Stimulated activated CD8-positive, alpha-beta memory T cell treated with anti-CD3 and anti-CD28 coated beads, Interleukin-15, amount 100 ng/mL, for 48 hours (primary cell): ENCODE data around the gene MOSPD3.

ENCODE experiments used
- DNase-seq, 2 donors: peaks; one replicate each; pipeline ENCODE4 v3.0.0-alpha.2; 2020; ENCODE audit warnings: low read depth in 2 of 2

MOSPD3 gene

GRCh38 chr7:100590077-100590737 is 22.1 kb upstream of the MOSPD3 start:
- DNase-seq = no peak

- no peak for DNase-seq
Observed at GRCh38 chr7:100591596-100591995, 20.7 kb upstream of the MOSPD3 start.

GRCh38 chr7:100595188-100595587 is 17.2 kb upstream of the MOSPD3 start:
- DNase-seq = no peak

- DNase-seq = no peak
Observed at GRCh38 chr7:100598425-100598824, 13.9 kb upstream of the MOSPD3 start.

GRCh38 chr7:100599911-100600729 is 12.2 kb upstream of the MOSPD3 start:
- no peak for DNase-seq

- no peak for DNase-seq
Observed at GRCh38 chr7:100600730-100601038, 11.7 kb upstream of the MOSPD3 start.

- DNase-seq = no peak
Observed at GRCh38 chr7:100602889-100603725, 9.2 kb upstream of the MOSPD3 start.

- no peak for DNase-seq
Observed at GRCh38 chr7:100603726-100604027, 8.7 kb upstream of the MOSPD3 start.

- DNase-seq = peak; percentile 74 to 79
Observed at GRCh38 chr7:100604028-100604975, 8.0 kb upstream of the MOSPD3 start.

GRCh38 chr7:100604976-100605911 is 7.1 kb upstream of the MOSPD3 start:
- no peak for DNase-seq

GRCh38 chr7:100606313-100606712 is 6.0 kb upstream of the MOSPD3 start:
- DNase-seq = no peak

- DNase-seq = no peak
Observed at GRCh38 chr7:100607111-100607510, 5.2 kb upstream of the MOSPD3 start.

- no peak for DNase-seq
Observed at GRCh38 chr7:100609958-100610357, 2.4 kb upstream of the MOSPD3 start.

- no peak for DNase-seq
Observed at GRCh38 chr7:100612730-100613390, 520 bp downstream of the MOSPD3 start.

- no peak for DNase-seq
Observed at GRCh38 chr7:100613412-100614175, 1.3 kb downstream of the MOSPD3 start.

GRCh38 chr7:100614308-100614861 is 2.0 kb downstream of the MOSPD3 start:
- no peak for DNase-seq

- no peak for DNase-seq
Observed at GRCh38 chr7:100620239-100620638, 7.9 kb downstream of the MOSPD3 start.

GRCh38 chr7:100620804-100621203 is 8.5 kb downstream of the MOSPD3 start:
- DNase-seq = no peak

- no peak for DNase-seq
Observed at GRCh38 chr7:100621554-100621953, 9.2 kb downstream of the MOSPD3 start.
